Non-pigmented ciliary epithelial cell (primary cell): ENCODE measurements around the gene CDC34.

Source experiments
- DNase-seq: peaks from one replicate; pipeline ENCODE4 v3.0.0-alpha.2; 2010; ENCODE audit warnings: low read depth

The CDC34 gene

DNA sequence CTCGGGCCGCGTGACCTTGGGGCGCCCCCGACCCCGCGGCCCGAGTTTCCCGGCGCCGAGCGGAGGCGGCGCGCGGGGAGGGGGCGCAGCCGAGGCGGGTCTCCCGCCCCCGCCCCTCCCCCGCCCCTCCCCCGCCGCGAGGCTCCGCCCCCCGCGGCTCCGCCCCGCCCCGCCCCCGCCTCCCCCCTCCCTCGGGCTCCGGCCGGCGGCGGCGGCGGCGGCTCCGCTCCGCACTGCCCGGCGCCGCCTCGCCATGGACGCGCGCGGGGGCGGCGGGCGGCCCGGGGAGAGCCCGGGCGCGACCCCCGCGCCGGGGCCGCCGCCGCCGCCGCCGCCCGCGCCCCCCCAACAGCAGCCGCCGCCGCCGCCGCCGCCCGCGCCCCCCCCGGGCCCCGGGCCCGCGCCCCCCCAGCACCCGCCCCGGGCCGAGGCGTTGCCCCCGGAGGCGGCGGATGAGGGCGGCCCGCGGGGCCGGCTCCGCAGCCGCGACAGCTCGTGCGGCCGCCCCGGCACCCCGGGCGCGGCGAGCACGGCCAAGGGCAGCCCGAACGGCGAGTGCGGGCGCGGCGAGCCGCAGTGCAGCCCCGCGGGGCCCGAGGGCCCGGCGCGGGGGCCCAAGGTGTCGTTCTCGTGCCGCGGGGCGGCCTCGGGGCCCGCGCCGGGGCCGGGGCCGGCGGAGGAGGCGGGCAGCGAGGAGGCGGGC, 58.3 kb downstream of the CDC34 start, which contains the start of gene HCN2:
Gene HCN2, plus strand, starts transcription at position 189 of the 703 bp plus-strand sequence. Its CDS starts 65 bp downstream, at position 254.
- DNase-seq = no peak

- no peak for DNase-seq
Measured at GRCh38 chr19:590396-590745, 58.8 kb downstream of the CDC34 start.

GRCh38 chr19:590750-591098, 59.2 kb downstream of the CDC34 start:
- DNase-seq = no peak

GRCh38 chr19:591099-591958, 59.8 kb downstream of the CDC34 start:
- no peak for DNase-seq
